HEK293 (cell line): ENCODE data around the gene VEGFA.
A peak's percentile ranks its signal among the peaks of the same experiment; 100 is the strongest.

Experiments
- ELK4 ChIP-seq: IDR thresholded peaks from 2 replicates; pipeline ENCODE4 v1.6.1; 2011; ENCODE audit warnings: mild to moderate bottlenecking, low read depth, low read length, borderline replicate concordance
- FEZF1 ChIP-seq: fragments of 450-650 bp; formaldehyde crosslinking; IDR thresholded peaks from 2 replicates; pipeline ENCODE4 v1.5.1; 2016; ENCODE audit warnings: missing biosample characterization, missing genetic modification characterization
- HOXA7 ChIP-seq: sonication (generic); formaldehyde crosslinking; IDR thresholded peaks from 2 replicates; pipeline ENCODE4 v1.8.1; 2022; ENCODE audit warnings: missing genetic modification reagents, borderline replicate concordance
- HOXD13 ChIP-seq: sonication (generic); formaldehyde crosslinking; IDR thresholded peaks from 2 replicates; pipeline ENCODE4 v1.8.0; 2022; ENCODE audit warnings: missing genetic modification reagents, borderline replicate concordance
- KLF16 ChIP-seq: fragments of 450-650 bp; formaldehyde crosslinking; IDR thresholded peaks from 2 replicates; pipeline ENCODE4 v1.5.1; 2017; ENCODE audit warnings: missing biosample characterization, missing genetic modification characterization
- OSR2 ChIP-seq: fragments of 450-650 bp; formaldehyde crosslinking; IDR thresholded peaks from 2 replicates; pipeline ENCODE4 v1.5.1; 2016; ENCODE audit warnings: missing biosample characterization, missing genetic modification characterization
- PATZ1 ChIP-seq: fragments of 450-650 bp; formaldehyde crosslinking; IDR thresholded peaks from 2 replicates; pipeline ENCODE4 v1.5.1; 2016; ENCODE audit warnings: missing biosample characterization, missing genetic modification characterization
- PBX3 ChIP-seq: sonication (generic); formaldehyde crosslinking; IDR thresholded peaks from 2 replicates; pipeline ENCODE4 v1.8.1; 2022; ENCODE audit warnings: mild to moderate bottlenecking, moderate library complexity, missing genetic modification reagents
- SETDB1 ChIP-seq: IDR thresholded peaks from one replicate; pipeline ENCODE4 v1.6.1; 2017; ENCODE audit warnings: mild to moderate bottlenecking, low read length, moderate library complexity, mixed read lengths; ENCODE audit not compliant: insufficient read length
- TSHZ1 ChIP-seq: fragments of 450-650 bp; formaldehyde crosslinking; IDR thresholded peaks from 2 replicates; pipeline ENCODE4 v1.5.1; 2016; ENCODE audit warnings: missing biosample characterization, missing genetic modification characterization, borderline replicate concordance
- ZBTB49 ChIP-seq: fragments of 450-650 bp; formaldehyde crosslinking; IDR thresholded peaks from 2 replicates; pipeline ENCODE4 v1.5.1; 2016; ENCODE audit warnings: missing biosample characterization, missing genetic modification characterization, low read depth
- ZBTB8A ChIP-seq: fragments of 450-650 bp; formaldehyde crosslinking; IDR thresholded peaks from 2 replicates; pipeline ENCODE4 v1.5.1; 2016; ENCODE audit warnings: missing biosample characterization, missing genetic modification characterization
- ZNF202 ChIP-seq: fragments of 450-650 bp; formaldehyde crosslinking; IDR thresholded peaks from 2 replicates; pipeline ENCODE4 v1.5.1; 2016; ENCODE audit warnings: missing biosample characterization, missing genetic modification characterization, borderline replicate concordance
- ZNF26 ChIP-seq: fragments of 450-650 bp; formaldehyde crosslinking; IDR thresholded peaks from 2 replicates; pipeline ENCODE4 v1.5.1; 2016; ENCODE audit warnings: missing biosample characterization, missing genetic modification characterization
- ZNF266 ChIP-seq: fragments of 450-650 bp; formaldehyde crosslinking; IDR thresholded peaks from 2 replicates; pipeline ENCODE4 v1.5.1; 2016; ENCODE audit warnings: missing biosample characterization, missing genetic modification characterization, low read depth
- ZNF341 ChIP-seq: fragments of 450-650 bp; formaldehyde crosslinking; IDR thresholded peaks from 2 replicates; pipeline ENCODE4; 2016; ENCODE audit warnings: low read depth, missing biosample characterization, missing genetic modification characterization
- ZNF394 ChIP-seq: fragments of 450-650 bp; formaldehyde crosslinking; IDR thresholded peaks from 2 replicates; pipeline ENCODE4 v1.5.1; 2016; ENCODE audit warnings: missing biosample characterization, missing genetic modification characterization, mild to moderate bottlenecking, moderate library complexity, borderline replicate concordance
- ZNF501 ChIP-seq: fragments of 450-650 bp; formaldehyde crosslinking; IDR thresholded peaks from 2 replicates; pipeline ENCODE4 v1.5.1; 2016; ENCODE audit warnings: missing biosample characterization, missing genetic modification characterization
- ZNF560 ChIP-seq: fragments of 450-650 bp; formaldehyde crosslinking; IDR thresholded peaks from 2 replicates; pipeline ENCODE4 v1.5.1; 2017; ENCODE audit warnings: missing biosample characterization, missing genetic modification characterization, borderline replicate concordance
- ZNF777 ChIP-seq: fragments of 450-650 bp; formaldehyde crosslinking; IDR thresholded peaks from 2 replicates; pipeline ENCODE4 v1.5.1; 2017; ENCODE audit warnings: missing biosample characterization, missing genetic modification characterization, borderline replicate concordance
- ZNF791 ChIP-seq: fragments of 450-650 bp; formaldehyde crosslinking; IDR thresholded peaks from 2 replicates; pipeline ENCODE4 v1.5.1; 2016; ENCODE audit warnings: missing biosample characterization, missing genetic modification characterization
- TF ChIP-seq, protein P1 (sequence below): fragments of 450-650 bp; formaldehyde crosslinking; IDR thresholded peaks from 2 replicates; pipeline ENCODE4 v1.5.1; 2016; ENCODE audit warnings: missing biosample characterization, missing genetic modification characterization
- TF ChIP-seq, protein P2 (sequence below): fragments of 450-650 bp; formaldehyde crosslinking; IDR thresholded peaks from 2 replicates; pipeline ENCODE4 v1.5.1; 2017; ENCODE audit warnings: missing biosample characterization, missing genetic modification characterization

VEGFA gene

DNA sequence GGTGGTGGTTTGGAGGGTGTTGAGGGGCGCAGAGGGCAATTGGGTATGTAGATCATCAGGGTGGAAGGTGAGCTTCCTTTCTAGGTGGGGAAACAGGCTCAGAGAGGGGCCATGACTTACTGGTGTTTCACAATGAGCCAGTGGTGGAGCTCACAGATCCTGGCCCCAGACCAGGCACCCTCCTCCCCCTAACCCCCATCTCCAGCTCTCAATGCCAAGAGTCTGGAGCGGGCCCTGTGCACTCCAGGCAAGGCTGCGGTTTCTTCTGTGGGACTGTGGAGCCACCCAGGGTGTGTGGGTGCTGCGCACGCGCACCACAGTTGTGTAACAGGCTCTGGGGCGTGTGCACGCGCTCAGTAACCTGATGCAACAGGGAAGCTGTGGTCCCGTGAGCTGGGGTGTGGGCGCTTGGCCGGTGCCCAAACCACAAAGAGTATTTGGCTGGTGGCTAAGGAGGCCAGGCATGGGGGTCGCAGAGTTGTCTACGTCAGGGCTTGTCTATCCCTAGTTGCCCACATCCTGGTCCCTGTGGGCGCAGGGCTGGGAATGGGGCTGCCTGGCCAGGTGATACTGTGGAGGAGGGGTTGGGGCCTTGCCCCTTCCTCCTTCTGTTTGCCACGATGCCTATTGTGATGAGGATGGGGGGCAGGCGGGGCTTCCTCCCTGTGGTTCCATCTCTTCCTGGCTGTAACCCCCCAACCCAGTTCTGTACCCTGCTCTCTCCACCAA lies 44.9 kb upstream of the VEGFA start (continued):
- TF ChIP-seq, protein P1, sequence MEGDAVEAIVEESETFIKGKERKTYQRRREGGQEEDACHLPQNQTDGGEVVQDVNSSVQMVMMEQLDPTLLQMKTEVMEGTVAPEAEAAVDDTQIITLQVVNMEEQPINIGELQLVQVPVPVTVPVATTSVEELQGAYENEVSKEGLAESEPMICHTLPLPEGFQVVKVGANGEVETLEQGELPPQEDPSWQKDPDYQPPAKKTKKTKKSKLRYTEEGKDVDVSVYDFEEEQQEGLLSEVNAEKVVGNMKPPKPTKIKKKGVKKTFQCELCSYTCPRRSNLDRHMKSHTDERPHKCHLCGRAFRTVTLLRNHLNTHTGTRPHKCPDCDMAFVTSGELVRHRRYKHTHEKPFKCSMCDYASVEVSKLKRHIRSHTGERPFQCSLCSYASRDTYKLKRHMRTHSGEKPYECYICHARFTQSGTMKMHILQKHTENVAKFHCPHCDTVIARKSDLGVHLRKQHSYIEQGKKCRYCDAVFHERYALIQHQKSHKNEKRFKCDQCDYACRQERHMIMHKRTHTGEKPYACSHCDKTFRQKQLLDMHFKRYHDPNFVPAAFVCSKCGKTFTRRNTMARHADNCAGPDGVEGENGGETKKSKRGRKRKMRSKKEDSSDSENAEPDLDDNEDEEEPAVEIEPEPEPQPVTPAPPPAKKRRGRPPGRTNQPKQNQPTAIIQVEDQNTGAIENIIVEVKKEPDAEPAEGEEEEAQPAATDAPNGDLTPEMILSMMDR (tag by site-specific recombination) = no peak
- TF ChIP-seq ZNF791 = no peak
- no peak for TF ChIP-seq ZNF202 (tag by site-specific recombination)
- peak; percentile 93 for TF ChIP-seq ZBTB8A (tag by site-specific recombination)
- TF ChIP-seq, protein P2, sequence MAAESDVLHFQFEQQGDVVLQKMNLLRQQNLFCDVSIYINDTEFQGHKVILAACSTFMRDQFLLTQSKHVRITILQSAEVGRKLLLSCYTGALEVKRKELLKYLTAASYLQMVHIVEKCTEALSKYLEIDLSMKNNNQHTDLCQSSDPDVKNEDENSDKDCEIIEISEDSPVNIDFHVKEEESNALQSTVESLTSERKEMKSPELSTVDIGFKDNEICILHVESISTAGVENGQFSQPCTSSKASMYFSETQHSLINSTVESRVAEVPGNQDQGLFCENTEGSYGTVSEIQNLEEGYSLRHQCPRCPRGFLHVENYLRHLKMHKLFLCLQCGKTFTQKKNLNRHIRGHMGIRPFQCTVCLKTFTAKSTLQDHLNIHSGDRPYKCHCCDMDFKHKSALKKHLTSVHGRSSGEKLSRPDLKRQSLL (tag by site-specific recombination) = peak; percentile 79
- no peak for TF ChIP-seq ZBTB49 (tag by site-specific recombination)
- TF ChIP-seq ZNF26 = no peak
- no peak for TF ChIP-seq SETDB1
- TF ChIP-seq ELK4 = no peak
- peak; percentile 94 for TF ChIP-seq ZNF266 (tag by site-specific recombination)
- TF ChIP-seq PATZ1 (tag by site-specific recombination) = peak; percentile 98
- peak; percentile 56; the same call in 1 of the 2 replicates for TF ChIP-seq FEZF1 (tag by site-specific recombination)
- no peak for TF ChIP-seq HOXA7
- TF ChIP-seq PBX3 (CRISPR knock-in tag) = 0 out of 2 replicates have a peak, but pooled peaks have one; percentile 52
- no peak for TF ChIP-seq TSHZ1 (tag by site-specific recombination)
- peak; percentile 36; the same call in 1 of the 2 replicates for TF ChIP-seq ZNF394 (tag by site-specific recombination)
- peak; percentile 41; the same call in 1 of the 2 replicates for TF ChIP-seq KLF16 (tag by site-specific recombination)
- no peak for TF ChIP-seq ZNF777 (tag by site-specific recombination)
- TF ChIP-seq ZNF341 (tag by site-specific recombination) = no peak
- peak; percentile 50; the same call in 1 of the 2 replicates for TF ChIP-seq HOXD13 (CRISPR knock-in tag)
- peak; percentile 67 for TF ChIP-seq OSR2
- no peak for TF ChIP-seq ZNF560
- peak; percentile 72; the same call in 1 of the 2 replicates for TF ChIP-seq ZNF501 (tag by site-specific recombination)
